ENCODE results near the gene GRIN2C. TPM values are rescaled to one million over a fixed set of nuclear protein-coding genes. Genes with fewer than 3 reads are reported as not detected.

Gene GRIN2C
- total RNA-seq, 1 donor from 2014 or later = 0.12 TPM

DNA sequence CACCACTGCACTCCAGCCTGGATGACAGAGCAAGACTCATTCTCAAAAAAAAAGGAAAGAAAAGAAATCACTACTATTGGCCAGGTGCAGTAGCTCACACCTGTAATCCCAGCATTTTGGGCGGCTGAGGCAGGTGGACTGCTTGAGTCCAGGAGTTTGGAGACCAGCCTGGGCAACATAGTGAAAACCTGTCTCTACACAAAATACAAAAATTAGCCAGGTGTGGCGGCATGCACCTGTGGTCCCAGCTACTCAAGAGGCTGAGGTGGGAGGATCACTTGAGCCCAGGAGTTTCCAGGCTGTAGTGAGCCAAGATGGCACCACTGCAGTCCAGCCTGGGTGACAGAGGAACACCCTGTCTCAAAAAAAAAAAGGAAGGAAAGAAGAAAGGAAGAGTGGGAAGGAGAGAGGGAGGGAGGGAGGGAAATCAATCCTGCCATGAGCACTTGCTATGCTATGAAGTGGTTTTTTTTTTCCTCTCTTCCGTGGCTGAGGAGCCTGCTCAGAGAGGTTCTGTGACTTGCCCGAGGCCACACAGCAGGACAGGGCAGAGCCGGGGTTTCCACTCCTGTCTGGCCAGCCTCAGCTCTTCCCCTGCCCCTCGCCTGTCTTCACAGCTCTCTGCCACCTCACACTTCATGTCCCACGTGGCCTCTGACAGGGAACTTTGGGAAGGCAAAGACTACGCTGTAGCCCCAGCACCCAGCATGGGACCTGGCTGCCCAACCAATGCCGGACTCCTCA, 10.9 kb downstream of the GRIN2C start:
- Mint-ChIP-seq H3K4me1 (ENCODE audit: low read depth, unreplicated experiment) (peaks cover 2% of the 10 kb centered on the region), H3K27ac (ENCODE audit: unreplicated experiment) (no peak overlapping the region), H3K27me3 (ENCODE audit: unreplicated experiment) (peaks cover 21% of the 10 kb centered on the region), H3K4me3 (ENCODE audit: unreplicated experiment) (no peak overlapping the region), H3K36me3 (ENCODE audit: unreplicated experiment) (peaks cover 6% of the 10 kb centered on the region), H3K9me3 (ENCODE audit: unreplicated experiment) (peaks cover 9% of the 10 kb centered on the region)
- TF ChIP-seq CTCF (IDR thresholded peaks at IDR 0.05; ENCODE audit: partially characterized antibody, unreplicated experiment) = no peak
- DNase-seq = no peak

DNA sequence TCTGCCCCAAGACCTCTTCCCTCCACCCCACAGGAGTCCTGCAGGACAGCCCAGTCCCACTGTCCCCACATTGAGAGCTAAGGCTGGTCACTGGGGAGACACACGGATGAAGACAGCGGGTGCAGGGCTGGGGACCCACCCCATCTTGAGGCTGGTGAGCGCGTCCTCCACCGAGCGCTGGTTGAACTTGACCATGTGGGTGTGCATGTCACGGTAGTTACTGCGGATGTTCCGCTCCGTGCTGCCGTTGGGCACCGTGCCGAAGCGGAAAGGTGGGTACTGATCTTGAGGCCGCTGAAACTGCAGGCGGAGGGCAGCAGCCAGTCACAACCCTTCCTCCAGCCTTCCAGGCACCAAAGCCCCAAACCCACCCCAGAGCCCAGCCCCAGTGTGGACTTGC, 13.1 kb downstream of the GRIN2C start:
- H3K4me3 Mint-ChIP-seq (ENCODE audit: unreplicated experiment) = no peak overlapping the region
- H3K4me1 Mint-ChIP-seq (ENCODE audit: low read depth, unreplicated experiment) = peaks cover 2% of the 10 kb centered on the region
- H3K36me3 Mint-ChIP-seq (ENCODE audit: unreplicated experiment) = peaks cover 6% of the 10 kb centered on the region
- no peak for TF ChIP-seq CTCF (IDR thresholded peaks at IDR 0.05; ENCODE audit: partially characterized antibody, unreplicated experiment)
- H3K9me3 Mint-ChIP-seq (ENCODE audit: unreplicated experiment) = peaks cover 6% of the 10 kb centered on the region
- no peak overlapping the region for H3K27ac Mint-ChIP-seq (ENCODE audit: unreplicated experiment)
- H3K27me3 Mint-ChIP-seq (ENCODE audit: unreplicated experiment) = peaks cover 16% of the 10 kb centered on the region
- DNase-seq = no peak

DNA sequence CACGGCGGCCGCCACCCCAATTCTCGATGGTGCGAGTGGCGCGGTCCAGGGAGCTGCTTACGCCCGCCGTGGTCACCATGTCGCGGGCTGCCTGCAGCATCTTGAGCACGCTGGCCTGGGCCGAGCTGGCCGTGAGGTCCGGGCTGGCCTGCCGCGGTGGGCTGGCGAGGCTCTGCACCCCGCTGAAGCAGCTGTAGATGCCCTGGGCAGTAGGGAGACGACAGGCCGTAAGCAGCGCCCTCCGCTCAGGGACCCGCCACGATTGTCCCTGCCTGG, 16.4 kb downstream of the GRIN2C start:
- Mint-ChIP-seq H3K9me3 (ENCODE audit: unreplicated experiment) (peaks cover 2% of the 10 kb centered on the region), H3K27me3 (ENCODE audit: unreplicated experiment) (peaks cover 10% of the 10 kb centered on the region), H3K36me3 (ENCODE audit: unreplicated experiment) (peaks cover under 1% of the 10 kb centered on the region), H3K4me1 (ENCODE audit: low read depth, unreplicated experiment) (peaks cover 11% of the 10 kb centered on the region), H3K4me3 (ENCODE audit: unreplicated experiment) (no peak overlapping the region), H3K27ac (ENCODE audit: unreplicated experiment) (no peak overlapping the region)
- no peak for DNase-seq
- no peak for TF ChIP-seq CTCF (IDR thresholded peaks at IDR 0.05; ENCODE audit: partially characterized antibody, unreplicated experiment)

- H3K9me3 Mint-ChIP-seq (ENCODE audit: unreplicated experiment) = peaks cover 2% of the 10 kb centered on the region
- TF ChIP-seq CTCF (IDR thresholded peaks at IDR 0.05; ENCODE audit: partially characterized antibody, unreplicated experiment) = peak; percentile 72
Measured at GRCh38 chr17:74842599-74843351, 16.9 kb downstream of the GRIN2C start.

DNA sequence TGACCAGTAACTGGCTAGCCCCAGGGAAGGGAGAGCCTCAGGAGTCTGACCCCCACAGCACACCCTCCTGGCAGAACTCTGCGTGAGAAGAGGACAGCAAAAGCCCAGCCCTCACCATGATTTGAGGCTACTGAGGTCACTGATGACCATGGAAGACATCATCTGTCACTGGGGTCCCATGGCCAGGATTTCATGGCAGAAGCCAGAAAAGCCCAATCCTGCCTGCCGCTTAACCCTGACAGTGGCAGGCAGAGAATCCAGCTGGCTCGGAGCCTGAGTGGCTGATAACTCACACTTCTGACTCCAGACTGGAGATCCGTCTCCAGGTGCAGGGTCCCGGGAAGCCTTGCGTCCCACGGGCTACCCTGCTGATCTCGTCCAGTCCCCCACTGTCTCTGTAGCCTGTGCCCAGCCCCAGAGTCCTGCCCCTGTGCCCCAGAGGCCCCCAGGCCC, 17.5 kb downstream of the GRIN2C start:
- Mint-ChIP-seq H3K4me3 (ENCODE audit: unreplicated experiment) (no peak overlapping the region), H3K9me3 (ENCODE audit: unreplicated experiment) (peaks cover 2% of the 10 kb centered on the region), H3K36me3 (ENCODE audit: unreplicated experiment) (peaks cover 3% of the 10 kb centered on the region), H3K27me3 (ENCODE audit: unreplicated experiment) (peaks cover 10% of the 10 kb centered on the region), H3K27ac (ENCODE audit: unreplicated experiment) (no peak overlapping the region), H3K4me1 (ENCODE audit: low read depth, unreplicated experiment) (peaks cover 11% of the 10 kb centered on the region)
- no peak for TF ChIP-seq CTCF (IDR thresholded peaks at IDR 0.05; ENCODE audit: partially characterized antibody, unreplicated experiment)
- DNase-seq = no peak

More at GRCh38 chr17:74842599-74843351, 16.9 kb downstream of the GRIN2C start:
- peaks cover 11% of the 10 kb centered on the region for H3K4me1 Mint-ChIP-seq (ENCODE audit: low read depth, unreplicated experiment)
- H3K27me3 Mint-ChIP-seq (ENCODE audit: unreplicated experiment) = peaks cover 10% of the 10 kb centered on the region
- no peak overlapping the region for H3K4me3 Mint-ChIP-seq (ENCODE audit: unreplicated experiment)
- no peak overlapping the region for H3K27ac Mint-ChIP-seq (ENCODE audit: unreplicated experiment)
- peaks cover 3% of the 10 kb centered on the region for H3K36me3 Mint-ChIP-seq (ENCODE audit: unreplicated experiment)
- DNase-seq = peak; percentile 85
